Measurements from ENCODE around the gene TNFRSF1A. TPM values are rescaled to one million over a fixed set of nuclear protein-coding genes. Genes with fewer than 3 reads are reported as not detected.

TNFRSF1A gene
- total and polyA plus RNA-seq, 2 of the 13 experiments (the other 11 are each of a cell fraction or from before 2014, with no cell fraction given), result 41.5 to 61.2 TPM

DNA sequence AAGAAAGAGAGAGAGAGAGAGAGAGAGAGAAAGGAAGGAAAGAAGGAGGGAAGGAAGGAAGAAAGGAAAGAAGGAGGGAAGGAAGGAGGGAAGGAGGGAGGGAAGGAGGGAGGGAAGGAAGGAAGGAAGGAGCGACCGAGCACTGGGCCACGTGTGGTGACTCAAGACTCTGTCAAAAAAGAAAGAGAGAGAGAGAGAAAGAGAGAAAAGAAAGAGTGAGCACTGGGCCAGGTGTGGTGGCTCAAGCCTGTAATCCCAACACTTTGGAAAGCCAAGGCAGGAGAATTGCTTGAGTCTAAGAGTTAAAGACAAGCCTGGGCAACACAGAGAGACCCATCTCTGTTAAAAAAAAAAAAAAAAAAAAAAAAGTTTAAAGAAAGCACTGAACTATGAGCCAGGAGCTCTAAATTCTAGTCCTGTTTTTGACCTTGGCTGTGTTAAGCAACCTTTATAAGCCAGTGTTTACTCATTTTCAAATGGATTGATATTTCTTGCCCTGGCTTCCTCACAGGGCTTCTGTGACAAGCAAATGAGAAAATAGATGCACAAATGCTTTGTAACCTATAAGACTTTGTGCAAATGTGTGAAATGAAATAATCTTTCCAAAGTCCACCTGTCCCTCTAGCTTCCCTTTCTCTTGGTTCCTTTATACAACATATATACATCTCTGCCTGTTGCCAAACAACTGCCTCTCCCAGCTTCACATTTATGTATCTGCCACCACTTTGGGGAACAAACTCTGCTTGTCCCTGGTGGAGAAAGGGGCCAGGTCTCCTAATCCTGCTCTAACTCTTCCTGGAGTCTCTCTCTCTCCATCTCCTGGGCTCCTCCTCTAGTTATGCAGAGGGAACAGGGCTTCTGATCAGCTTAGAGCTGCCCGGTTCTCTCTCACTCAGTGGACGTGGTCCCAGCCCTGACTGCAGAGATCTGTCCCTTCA lies 47.5 kb downstream of the TNFRSF1A start (continued):
- TF ChIP-seq, protein P1, sequence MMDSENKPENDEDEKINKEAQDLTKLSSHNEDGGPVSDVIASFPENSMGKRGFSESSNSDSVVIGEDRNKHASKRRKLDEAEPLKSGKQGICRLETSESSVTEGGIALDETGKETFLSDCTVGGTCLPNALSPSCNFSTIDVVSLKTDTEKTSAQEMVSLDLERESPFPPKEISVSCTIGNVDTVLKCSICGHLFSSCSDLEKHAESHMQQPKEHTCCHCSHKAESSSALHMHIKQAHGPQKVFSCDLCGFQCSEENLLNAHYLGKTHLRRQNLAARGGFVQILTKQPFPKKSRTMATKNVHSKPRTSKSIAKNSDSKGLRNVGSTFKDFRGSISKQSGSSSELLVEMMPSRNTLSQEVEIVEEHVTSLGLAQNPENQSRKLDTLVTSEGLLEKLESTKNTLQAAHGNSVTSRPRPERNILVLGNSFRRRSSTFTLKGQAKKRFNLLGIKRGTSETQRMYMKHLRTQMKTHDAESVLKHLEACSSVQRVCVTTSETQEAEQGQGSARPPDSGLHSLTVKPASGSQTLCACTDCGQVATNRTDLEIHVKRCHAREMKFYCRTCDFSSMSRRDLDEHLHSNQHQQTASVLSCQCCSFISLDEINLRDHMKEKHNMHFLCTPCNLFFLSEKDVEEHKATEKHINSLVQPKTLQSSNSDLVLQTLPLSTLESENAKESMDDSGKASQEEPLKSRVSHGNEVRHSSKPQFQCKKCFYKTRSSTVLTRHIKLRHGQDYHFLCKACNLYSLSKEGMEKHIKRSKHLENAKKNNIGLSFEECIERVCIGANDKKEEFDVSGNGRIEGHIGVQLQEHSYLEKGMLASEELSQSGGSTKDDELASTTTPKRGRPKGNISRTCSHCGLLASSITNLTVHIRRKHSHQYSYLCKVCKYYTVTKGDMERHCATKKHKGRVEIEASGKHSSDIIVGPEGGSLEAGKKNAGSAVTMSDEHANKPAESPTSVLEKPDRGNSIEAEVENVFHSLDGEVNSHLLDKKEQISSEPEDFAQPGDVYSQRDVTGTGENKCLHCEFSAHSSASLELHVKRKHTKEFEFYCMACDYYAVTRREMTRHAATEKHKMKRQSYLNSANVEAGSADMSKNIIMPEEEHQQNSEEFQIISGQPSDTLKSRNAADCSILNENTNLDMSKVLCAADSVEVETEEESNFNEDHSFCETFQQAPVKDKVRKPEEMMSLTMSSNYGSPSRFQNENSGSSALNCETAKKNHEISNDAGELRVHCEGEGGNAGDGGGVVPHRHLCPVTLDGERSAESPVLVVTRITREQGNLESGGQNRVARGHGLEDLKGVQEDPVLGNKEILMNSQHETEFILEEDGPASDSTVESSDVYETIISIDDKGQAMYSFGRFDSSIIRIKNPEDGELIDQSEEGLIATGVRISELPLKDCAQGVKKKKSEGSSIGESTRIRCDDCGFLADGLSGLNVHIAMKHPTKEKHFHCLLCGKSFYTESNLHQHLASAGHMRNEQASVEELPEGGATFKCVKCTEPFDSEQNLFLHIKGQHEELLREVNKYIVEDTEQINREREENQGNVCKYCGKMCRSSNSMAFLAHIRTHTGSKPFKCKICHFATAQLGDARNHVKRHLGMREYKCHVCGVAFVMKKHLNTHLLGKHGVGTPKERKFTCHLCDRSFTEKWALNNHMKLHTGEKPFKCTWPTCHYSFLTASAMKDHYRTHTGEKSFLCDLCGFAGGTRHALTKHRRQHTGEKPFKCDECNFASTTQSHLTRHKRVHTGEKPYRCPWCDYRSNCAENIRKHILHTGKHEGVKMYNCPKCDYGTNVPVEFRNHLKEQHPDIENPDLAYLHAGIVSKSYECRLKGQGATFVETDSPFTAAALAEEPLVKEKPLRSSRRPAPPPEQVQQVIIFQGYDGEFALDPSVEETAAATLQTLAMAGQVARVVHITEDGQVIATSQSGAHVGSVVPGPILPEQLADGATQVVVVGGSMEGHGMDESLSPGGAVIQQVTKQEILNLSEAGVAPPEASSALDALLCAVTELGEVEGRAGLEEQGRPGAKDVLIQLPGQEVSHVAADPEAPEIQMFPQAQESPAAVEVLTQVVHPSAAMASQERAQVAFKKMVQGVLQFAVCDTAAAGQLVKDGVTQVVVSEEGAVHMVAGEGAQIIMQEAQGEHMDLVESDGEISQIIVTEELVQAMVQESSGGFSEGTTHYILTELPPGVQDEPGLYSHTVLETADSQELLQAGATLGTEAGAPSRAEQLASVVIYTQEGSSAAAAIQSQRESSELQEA (CRISPR knock-in tag; IDR thresholded peaks at IDR 0.05; ENCODE audit: not compliant biosample characterization), result no peak
- no peak for TF ChIP-seq ELK4 (CRISPR knock-in tag; IDR thresholded peaks at IDR 0.05; ENCODE audit: borderline replicate concordance)
- TF ChIP-seq ZBTB26 (CRISPR knock-in tag; IDR thresholded peaks at IDR 0.05; ENCODE audit: borderline replicate concordance), result no peak
- no peak for TF ChIP-seq MBD4 (IDR thresholded peaks at IDR 0.05; ENCODE audit: borderline replicate concordance, low read length)
- TF ChIP-seq, protein P2, sequence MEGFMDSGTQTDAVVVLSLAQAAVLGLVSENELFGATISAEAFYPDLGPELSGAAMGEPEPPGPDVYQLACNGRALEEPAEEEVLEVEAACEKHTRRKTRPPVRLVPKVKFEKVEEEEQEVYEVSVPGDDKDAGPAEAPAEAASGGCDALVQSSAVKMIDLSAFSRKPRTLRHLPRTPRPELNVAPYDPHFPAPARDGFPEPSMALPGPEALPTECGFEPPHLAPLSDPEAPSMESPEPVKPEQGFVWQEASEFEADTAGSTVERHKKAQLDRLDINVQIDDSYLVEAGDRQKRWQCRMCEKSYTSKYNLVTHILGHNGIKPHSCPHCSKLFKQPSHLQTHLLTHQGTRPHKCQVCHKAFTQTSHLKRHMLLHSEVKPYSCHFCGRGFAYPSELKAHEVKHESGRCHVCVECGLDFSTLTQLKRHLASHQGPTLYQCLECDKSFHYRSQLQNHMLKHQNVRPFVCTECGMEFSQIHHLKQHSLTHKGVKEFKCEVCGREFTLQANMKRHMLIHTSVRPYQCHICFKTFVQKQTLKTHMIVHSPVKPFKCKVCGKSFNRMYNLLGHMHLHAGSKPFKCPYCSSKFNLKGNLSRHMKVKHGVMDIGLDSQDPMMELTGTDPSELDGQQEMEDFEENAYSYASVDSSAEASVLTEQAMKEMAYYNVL (CRISPR knock-in tag; IDR thresholded peaks at IDR 0.05; ENCODE audit: borderline replicate concordance), result peak; percentile 79; the same call in 1 of the 2 replicates
- TF ChIP-seq, protein P3, sequence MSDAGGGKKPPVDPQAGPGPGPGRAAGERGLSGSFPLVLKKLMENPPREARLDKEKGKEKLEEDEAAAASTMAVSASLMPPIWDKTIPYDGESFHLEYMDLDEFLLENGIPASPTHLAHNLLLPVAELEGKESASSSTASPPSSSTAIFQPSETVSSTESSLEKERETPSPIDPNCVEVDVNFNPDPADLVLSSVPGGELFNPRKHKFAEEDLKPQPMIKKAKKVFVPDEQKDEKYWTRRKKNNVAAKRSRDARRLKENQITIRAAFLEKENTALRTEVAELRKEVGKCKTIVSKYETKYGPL (CRISPR knock-in tag; IDR thresholded peaks at IDR 0.05), result no peak
- no peak for TF ChIP-seq REPIN1 (CRISPR knock-in tag; IDR thresholded peaks at IDR 0.05; ENCODE audit: borderline replicate concordance, low read depth)
- no peak for TF ChIP-seq ZNF782 (CRISPR knock-in tag; IDR thresholded peaks at IDR 0.05; ENCODE audit: borderline replicate concordance)
- TF ChIP-seq ZNF558 (CRISPR knock-in tag; IDR thresholded peaks at IDR 0.05; ENCODE audit: borderline replicate concordance), result no peak
- no peak for TF ChIP-seq ZFP36L1 (CRISPR knock-in tag; IDR thresholded peaks at IDR 0.05)
- TF ChIP-seq ZNF30 (CRISPR knock-in tag; IDR thresholded peaks at IDR 0.05), result no peak
- no peak for TF ChIP-seq ZNF33B (CRISPR knock-in tag; IDR thresholded peaks at IDR 0.05)
